Measurements from ENCODE around the gene SMTNL2.

DNA sequence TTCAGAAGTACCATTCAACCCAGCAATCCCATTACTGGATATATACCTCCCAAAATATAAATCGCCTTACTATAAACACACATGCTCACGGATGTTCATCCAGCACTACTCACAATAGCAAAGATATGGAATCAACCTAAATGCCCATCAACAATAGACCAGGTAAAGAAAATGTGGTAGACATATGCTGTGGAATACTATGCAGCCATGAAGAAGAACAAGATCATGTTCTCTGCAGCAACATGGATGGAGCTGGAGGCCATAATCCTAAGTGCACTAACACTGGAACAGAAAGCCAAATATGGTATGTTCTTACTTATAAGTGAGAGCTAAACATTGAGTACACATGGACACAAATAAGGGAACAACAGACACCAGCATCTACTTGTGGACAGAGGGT, 49.3 kb downstream of the SMTNL2 start:
- TF ChIP-seq, protein P1, sequence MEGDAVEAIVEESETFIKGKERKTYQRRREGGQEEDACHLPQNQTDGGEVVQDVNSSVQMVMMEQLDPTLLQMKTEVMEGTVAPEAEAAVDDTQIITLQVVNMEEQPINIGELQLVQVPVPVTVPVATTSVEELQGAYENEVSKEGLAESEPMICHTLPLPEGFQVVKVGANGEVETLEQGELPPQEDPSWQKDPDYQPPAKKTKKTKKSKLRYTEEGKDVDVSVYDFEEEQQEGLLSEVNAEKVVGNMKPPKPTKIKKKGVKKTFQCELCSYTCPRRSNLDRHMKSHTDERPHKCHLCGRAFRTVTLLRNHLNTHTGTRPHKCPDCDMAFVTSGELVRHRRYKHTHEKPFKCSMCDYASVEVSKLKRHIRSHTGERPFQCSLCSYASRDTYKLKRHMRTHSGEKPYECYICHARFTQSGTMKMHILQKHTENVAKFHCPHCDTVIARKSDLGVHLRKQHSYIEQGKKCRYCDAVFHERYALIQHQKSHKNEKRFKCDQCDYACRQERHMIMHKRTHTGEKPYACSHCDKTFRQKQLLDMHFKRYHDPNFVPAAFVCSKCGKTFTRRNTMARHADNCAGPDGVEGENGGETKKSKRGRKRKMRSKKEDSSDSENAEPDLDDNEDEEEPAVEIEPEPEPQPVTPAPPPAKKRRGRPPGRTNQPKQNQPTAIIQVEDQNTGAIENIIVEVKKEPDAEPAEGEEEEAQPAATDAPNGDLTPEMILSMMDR (conservative IDR thresholded peaks at IDR 0.05; ENCODE audit: low read depth, low read length) = no peak
- TF ChIP-seq EZH2phosphoT487 (IDR thresholded peaks at IDR 0.05; ENCODE audit: borderline replicate concordance, low read length) (no peak), EZH2 (IDR thresholded peaks at IDR 0.05; ENCODE audit: low read length, unreplicated experiment) (no peak)

Measured in PC-3 (cell line).